AG20443 (cell line): ENCODE data around the gene RXFP4.
A peak's percentile ranks its signal among the peaks of the same experiment; 100 is the strongest.
"Not testable (repeated sequence)": the region's sequence is repeated elsewhere in the genome, so short reads cannot be mapped to it uniquely, and the experiment has no call there.

Experiments
- DNase-seq: peaks from one replicate; pipeline ENCODE4 v3.0.0; 2012; ENCODE audit warnings: low spot score, mixed read lengths

RXFP4 gene

GRCh38 chr1:155940993-155941844 lies at the start of gene RXFP4:
Gene RXFP4 (plus strand): TSS chr1:155941638. CDS start chr1:155941710, 72 bp downstream.
- no peak for DNase-seq

- DNase-seq: peak; percentile 40
Observed at GRCh38 chr1:155892796-155893195, 48.6 kb upstream of the RXFP4 start.

- peak; percentile 85 for DNase-seq
Observed at GRCh38 chr1:155893389-155894142, 47.9 kb upstream of the RXFP4 start.

GRCh38 chr1:155895617-155896016 lies 45.8 kb upstream of the RXFP4 start:
- DNase-seq: not testable (repeated sequence)

GRCh38 chr1:155896476-155896875 lies 45.0 kb upstream of the RXFP4 start:
- not testable (repeated sequence) for DNase-seq

GRCh38 chr1:155897746-155898145 lies 43.7 kb upstream of the RXFP4 start:
- DNase-seq: no peak

- no peak for DNase-seq
Observed at GRCh38 chr1:155898888-155899287, 42.5 kb upstream of the RXFP4 start.

GRCh38 chr1:155899683-155900082 lies 41.8 kb upstream of the RXFP4 start:
- DNase-seq: no peak

GRCh38 chr1:155900161-155900560 lies 41.3 kb upstream of the RXFP4 start:
- DNase-seq: no peak

GRCh38 chr1:155904261-155904660 lies 37.2 kb upstream of the RXFP4 start:
- DNase-seq: no peak

- DNase-seq: no peak
Observed at GRCh38 chr1:155909894-155910293, 31.5 kb upstream of the RXFP4 start.

- DNase-seq: peak; percentile 23
Observed at GRCh38 chr1:155910621-155911121, 30.8 kb upstream of the RXFP4 start.

- peak; percentile 94 for DNase-seq
Observed at GRCh38 chr1:155911156-155912055, 30.0 kb upstream of the RXFP4 start, which contains the start of gene RIT1. Gene RIT1 (minus strand): TSS chr1:155911349. CDS start chr1:155910761, 588 bp downstream.

- DNase-seq: no peak
Observed at GRCh38 chr1:155912056-155912536, 29.3 kb upstream of the RXFP4 start.

GRCh38 chr1:155913969-155914757 lies 27.3 kb upstream of the RXFP4 start:
- DNase-seq: peak; percentile 34

GRCh38 chr1:155918660-155919059 lies 22.8 kb upstream of the RXFP4 start:
- no peak for DNase-seq

- no peak for DNase-seq
Observed at GRCh38 chr1:155919801-155920200, 21.6 kb upstream of the RXFP4 start.

- DNase-seq: no peak
Observed at GRCh38 chr1:155920717-155921116, 20.7 kb upstream of the RXFP4 start.

GRCh38 chr1:155925506-155925905 lies 15.9 kb upstream of the RXFP4 start:
- DNase-seq: no peak

GRCh38 chr1:155929057-155929456 lies 12.4 kb upstream of the RXFP4 start:
- DNase-seq: no peak

GRCh38 chr1:155930725-155931124 lies 10.7 kb upstream of the RXFP4 start:
- DNase-seq: not testable (repeated sequence)
